GM11168 (cell line): ENCODE data around the gene AKAP8.
"Not testable (repeated sequence)": the region's sequence is repeated elsewhere in the genome, so short reads cannot be mapped to it uniquely, and the experiment has no call there.

ENCODE experiments used
- in situ Hi-C: fragments of 300-500 bp; cut with MboI; formaldehyde crosslinking; loops from one replicate; pipeline ENCODE4 v1.12.0; 2022; ENCODE audit warnings: low sequenced_read_pairs; ENCODE audit not compliant: unreplicated experiment

Gene AKAP8

DNA sequence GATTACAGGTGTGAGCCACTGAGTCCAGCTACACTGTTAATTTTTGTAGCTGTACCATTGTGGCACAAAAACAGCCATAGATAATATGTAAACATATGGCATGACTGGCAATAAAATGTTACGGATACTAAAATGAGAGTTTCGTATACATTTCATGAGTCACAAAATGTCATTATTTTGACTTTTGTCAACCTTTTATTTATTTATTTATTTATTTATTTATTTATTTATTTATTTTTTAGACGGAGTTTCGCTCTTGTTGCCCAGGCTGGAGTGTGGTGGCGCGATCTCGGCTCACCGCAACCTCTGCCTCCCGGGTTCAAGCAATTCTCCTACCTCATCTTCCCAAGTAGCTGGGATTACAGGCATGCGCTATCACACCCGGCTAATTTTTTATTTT is 38.3 kb downstream of the AKAP8 start:
- in situ Hi-C loops, result not testable (repeated sequence)

DNA sequence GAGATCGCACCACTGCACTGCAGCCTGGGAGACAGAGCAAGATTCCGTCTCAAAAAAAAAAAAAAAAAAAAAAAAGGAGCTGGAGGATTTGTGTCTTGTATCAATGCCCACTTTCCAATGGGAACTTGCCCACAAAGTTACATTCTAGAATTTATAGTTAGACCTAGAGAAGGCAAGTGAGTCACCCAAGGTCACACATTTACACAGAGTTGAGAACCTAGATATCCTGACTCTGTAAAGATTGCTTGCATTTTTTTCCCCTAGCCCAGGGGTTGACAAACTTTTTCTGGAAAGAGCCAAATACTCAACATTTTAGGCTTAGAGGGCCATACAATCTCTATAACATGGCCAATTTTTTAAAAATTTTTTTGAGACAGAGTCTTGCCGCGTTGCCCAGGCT is 39.5 kb downstream of the AKAP8 start:
- in situ Hi-C loops, result no loop called here

DNA sequence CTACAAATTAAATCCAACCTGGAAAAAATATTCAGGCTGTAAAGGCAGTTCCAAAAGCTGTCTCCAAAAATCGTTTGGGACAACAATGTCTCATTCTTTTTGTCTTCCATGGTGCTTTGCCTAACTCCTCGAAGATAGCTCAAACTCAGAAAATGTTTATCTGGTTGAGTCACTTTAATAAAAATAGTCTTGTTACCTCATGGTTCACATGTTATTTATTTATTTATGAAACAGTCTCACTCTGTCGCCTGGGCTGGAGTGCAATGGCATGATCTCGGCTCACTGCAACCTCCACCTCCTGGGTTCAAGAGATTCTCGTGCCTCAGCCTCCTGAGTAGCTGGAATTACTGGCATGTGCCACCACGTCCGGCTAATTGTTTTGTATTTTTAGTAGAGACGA is 42.4 kb downstream of the AKAP8 start:
- in situ Hi-C loops, result no loop called here

DNA sequence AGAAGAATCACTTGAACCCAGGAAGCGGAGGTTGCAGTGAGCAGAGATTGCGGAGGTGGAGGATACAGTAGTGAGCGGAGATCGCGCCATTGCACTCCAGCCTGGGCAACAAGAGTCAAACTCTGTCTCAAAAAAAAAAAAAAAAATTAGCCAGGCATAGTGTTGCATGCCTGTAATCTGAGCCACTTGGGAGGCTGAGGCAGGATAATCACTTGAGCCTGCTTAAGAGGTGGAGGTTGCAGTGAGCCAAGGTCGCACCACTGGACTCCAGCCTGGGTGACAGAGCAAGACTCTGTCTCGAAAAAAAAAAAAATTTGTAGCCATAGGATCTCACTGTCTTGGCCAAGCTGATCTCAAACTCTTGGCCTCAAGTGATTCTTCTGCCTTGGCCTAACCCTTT is 43.6 kb downstream of the AKAP8 start:
- in situ Hi-C loops, result not testable (repeated sequence)

DNA sequence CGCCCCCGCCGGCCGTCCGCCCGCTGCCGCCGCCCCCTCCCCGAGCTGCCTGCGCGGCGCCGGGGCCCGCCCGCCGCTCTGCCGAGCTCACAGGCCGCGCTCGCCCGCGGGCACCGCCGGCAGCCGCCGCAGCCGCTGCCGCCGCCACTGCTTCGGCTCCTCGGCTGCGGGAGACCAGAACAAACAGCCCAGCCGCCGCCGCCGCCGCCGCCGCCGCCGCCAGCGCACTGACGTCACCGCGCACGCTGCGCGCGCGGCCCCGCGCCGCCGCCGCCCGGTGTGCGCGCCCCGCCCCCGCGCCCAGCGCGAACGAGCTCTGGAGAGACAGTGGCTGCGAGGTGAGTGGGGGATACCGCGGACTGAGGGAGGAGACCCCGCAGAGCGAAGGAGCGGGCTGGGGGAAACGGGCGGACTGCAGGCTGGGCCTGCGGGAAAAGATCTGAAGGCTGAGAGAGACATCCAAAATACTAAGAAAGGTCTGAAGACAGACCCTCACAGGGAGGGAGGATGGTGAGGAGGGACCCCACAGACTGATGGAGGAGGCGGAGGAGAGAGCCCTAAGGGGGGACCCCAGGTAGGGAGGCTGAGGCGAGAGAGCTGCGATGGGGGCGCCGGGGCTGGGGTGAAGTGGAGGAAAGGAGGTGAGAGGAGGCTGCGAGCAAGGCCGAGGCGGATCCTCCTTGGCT is 47.1 kb downstream of the AKAP8 start, which contains the start of gene BRD4:
Gene BRD4 (minus strand): TSS at position 229 of the 686 bp plus-strand sequence. CDS start 59,440 bp downstream, outside the sequence.
- in situ Hi-C loops, result no loop called here

DNA sequence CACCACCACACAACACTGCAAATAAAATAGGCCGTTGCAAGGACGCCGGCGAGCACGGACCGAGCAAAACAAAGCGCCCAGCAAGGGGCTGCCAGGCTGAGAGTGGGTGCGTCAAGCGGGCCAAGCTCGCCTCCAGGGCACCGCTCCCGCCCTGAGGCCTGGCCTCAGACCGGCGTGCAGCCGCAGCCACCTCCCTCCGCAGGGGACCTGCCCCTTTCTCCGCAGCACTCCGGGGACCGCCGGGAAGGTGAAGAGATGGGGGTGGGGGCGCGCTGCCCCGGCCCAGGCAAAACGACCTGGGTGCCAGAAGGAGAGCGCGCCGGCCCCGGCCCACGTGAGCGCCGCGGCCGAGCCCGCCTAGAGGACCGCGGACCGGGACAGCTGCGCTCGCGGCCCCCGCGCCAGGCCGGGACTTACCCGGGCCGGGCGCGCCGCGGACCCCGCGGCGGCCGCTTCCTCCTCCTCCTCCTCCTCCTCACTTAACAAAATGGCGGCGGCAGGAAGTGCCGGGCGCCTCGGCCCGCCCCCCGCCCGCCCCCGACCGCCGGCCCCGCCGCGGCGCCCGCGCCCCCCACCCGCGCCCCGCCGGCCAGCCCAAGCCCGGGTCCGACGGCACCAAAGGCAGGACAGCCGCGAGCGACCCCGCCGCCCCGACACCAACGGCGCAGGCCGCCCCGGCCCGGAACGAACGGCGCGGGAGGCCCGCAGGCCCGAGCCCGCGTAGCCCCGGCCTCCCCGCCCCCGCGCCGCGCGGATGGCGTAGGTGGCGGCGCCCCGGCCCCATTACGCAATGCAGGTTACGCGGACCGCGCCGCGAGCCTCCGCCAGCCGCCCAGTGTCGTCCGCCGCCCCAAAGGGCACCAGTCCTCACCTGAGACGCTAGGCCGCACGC is 47.9 kb downstream of the AKAP8 start:
- in situ Hi-C loops, result no loop called here

DNA sequence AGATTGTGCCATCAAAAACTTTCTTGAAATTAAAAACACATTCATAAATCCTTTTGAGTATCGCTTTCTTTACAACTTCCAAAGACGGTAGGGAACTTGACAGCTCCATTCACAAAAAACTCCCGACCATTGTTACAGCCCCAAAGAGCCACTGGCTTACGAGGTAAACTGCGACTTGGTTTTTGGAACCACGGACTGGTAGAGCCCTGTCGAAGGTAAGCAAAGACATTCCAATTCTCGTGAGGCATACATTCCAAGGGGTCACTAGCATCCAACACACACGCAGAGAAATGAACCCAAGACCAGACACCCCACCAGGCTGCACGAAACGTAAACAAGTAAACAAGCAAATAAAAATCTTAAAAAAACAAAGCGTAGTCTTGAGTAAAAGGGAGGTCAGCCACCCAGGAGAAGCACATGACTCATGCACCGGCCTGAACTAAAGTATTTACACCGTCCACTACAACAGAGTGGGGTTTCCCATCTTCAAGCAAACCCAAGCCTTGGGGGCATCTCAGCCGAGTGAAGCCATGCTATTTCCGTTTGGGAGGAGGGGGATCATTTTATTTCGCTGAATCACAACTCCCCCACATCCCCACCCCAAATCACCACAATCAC is 48.7 kb downstream of the AKAP8 start:
- in situ Hi-C loops, result no loop called here

DNA sequence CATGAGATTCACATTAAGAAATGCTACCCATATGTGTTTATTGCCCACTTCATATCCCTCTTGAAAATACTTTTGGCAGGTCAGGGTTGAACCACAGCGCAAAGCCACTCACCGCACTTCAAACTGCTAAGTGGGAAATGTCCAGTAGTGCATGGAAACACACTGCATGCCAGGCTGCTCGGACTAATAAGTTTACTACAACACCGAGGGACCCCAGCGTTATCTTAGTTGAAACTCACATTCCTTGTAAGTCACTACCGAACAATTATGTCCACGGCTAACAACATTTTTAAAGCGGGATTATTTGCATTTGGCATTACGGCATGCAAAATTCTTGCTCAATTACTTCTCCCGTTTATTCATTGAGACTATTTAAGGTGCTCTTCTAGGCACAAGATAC is 51.3 kb downstream of the AKAP8 start:
- in situ Hi-C loops, result loop anchor here (5.0 kb wide), 1 partner anchor 36 kb away; no protein-coding TSS in a partner anchor

DNA sequence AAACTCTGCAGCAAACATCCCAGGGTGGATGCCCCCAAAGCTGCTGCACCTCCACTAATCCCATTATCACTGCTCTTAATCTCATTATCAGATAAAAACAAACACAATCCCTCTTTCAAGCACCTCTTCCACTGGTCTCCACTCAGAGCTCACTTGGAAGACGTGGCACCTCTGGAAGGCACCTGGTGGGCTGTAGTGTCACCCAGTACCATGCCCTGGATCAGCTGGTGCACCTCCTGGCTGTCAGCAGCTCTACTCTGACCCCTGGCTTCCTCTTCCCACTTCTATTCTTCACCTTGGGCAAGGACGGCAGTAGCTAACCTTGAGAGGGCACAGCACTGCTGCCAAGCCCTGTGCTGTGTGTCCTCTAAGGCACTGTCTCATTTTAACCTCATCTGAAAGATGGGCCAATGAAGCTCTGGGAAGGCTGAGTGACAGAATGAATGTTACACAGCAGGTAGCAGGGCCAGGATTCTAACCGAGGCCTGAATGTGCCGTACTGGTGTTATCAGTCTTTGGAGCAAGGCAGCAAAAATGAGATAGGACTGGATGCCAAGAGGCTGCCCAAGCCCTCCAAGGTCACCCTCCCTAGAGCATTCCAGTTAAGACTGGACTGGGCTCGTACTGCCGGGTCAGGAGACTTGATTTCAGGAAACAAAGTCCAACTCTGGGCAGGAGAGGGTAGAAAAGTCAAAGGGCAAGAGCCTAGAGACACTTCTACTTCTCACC is 54.6 kb downstream of the AKAP8 start:
- in situ Hi-C loops, result loop anchor here (5.0 kb wide), 1 partner anchor 33 kb away; no protein-coding TSS in a partner anchor

DNA sequence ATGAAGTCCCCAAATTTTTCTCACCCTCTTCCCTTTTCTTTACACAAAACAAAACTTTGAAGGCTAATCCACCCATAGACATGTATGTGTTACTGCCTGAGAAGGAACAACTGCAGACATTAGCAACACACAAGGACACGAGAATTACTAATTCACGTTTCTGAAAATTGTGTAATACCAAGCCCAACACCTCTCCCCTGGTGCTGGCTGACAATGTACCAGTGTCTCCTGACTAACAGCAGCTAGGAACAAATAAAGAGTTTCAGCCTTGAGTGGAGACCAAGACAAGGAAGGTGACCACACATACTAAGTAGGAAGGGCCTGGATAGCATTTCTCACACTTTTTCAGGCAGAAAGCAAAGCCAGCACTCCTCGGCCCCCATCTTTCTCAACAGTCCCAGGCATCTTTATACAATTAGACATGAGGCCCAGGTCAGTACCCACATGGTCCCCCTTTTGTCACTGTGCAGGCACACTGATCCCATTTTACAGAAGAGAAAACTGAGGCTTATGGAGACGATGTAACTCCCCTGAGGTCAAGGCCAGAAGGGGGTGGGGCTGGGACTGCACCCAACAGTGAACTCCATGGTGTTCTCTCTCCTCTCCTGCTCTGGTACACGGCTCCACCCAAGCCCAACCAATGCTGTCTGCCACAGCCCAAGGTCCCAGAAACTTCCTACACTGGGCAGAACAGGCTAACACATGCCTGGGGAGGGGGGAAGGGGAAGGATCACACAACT is 55.9 kb downstream of the AKAP8 start:
- in situ Hi-C loops, result no loop called here

DNA sequence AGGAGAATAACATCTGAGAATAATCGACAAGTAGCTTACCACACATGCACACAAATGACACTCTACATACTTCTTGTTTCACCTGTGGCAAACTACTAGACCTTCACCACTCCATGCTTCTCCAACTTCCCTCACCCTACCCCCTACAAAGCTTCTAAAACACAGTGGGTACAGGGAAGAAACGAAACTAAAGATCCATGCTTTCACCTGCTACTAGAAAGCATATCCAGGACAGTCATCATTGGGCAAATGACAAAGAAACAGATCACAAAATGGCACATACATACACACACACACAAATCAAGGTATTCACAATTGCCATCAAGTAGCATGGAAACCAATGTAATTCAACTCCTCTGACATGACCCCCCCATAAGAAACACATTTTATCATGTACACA is 57.8 kb downstream of the AKAP8 start:
- in situ Hi-C loops, result no loop called here

DNA sequence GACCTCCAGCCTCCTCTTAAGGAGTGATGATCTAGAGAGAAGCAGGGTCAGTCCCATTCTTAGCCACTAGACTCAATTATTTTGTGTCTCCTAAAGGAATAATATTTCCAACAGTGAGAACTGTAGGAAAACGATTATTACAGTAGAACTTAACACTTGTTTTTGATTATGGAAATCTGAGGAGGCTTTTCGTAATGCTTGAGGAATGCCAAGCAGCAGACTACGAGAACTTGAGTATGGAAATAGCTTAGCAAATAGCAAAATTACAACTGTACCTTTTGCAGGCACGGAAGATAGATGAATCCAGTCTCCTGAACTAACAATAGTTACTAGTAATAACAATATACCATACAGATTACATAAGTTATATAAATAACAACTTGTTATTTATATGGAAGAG is 59.5 kb downstream of the AKAP8 start:
- in situ Hi-C loops, result no loop called here

DNA sequence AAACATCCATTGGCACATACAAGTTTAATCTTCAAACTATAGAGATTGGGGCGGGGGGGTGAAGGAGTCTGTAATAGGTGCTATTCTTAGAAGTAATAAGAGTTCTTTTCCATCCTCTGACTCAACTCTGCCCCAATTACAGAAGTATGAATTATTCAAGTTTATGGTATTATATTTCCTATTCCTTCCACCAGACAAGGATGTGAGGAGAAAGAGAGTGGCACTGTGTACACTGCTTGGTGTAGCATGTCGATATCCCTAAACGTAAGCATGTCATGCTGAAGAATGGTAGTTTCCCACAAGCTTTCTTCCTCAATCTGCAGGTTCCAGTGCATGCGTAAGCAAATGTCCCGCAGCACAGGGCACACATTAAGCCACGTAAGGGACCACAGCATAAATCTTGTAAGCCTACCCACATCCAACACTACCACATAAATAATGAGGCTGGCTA is 61.3 kb downstream of the AKAP8 start:
- in situ Hi-C loops, result no loop called here

DNA sequence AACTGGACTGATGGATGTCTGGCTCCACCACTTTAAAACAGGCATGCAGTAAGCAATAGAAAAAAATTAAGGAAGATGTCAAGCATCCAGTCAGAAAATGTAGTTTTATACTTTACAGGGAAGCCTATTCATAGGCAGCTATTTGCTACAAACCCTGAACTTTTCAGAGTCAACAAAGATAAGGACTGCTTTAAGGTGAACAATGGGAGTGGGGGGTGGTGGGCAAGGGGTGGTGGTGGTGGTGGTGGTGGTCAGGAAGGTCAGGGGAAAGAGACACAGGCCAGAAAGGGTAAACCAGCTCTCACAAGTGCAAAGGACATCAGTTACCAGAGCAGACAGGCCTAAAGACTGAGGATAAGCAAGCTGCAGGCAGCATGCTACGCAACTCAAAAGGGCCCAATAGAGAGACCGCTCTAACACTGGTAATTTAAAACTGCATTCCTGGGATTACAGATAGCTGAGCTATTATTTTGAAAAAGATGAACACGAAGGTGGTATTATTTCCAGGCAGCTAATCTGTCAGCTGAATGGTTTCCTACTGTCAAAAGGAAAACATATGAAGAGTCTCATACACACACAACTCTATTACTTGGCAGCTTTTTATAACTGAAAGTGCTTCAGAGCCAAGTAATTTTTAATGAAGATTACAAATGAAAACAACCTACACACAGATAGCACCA is 62.1 kb downstream of the AKAP8 start:
- in situ Hi-C loops, result no loop called here

DNA sequence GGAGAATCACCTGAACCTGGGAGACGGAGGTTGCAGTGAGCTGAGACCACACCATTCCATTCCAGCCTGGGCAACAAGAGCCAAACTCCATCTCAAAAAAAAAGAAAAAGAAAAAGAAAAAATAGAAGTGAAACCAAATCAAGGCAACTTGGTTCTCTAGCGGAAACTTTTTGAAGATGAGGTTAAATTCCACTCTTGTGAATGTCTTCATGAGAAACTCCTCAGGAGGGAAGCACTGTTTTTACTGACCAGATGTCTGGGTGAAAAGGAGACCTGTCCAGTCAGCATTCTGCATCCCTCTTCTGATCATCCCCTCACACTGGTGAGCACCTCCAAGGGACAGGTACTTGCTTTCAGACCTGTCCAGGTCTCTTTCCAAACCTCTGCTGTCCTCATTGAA is 63.1 kb downstream of the AKAP8 start:
- in situ Hi-C loops, result no loop called here

DNA sequence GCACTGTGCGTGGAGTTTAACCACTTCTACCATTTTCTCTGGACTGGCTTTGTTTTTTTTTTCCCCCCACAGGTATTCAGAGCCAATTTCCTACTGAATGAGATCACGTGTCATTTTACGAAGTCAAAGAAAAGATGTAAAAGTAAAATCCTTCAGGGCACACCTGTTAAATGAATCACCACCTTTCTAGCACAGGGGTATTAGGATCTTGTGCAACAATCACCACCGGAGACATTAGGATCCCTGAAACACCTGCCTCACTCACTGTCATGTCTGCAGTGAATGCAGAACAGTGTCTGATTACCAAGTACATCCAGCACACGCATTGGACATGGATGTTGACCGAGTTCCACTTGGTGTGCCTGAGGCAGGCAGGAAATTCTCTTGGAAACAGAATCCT is 64.5 kb downstream of the AKAP8 start:
- in situ Hi-C loops, result no loop called here

DNA sequence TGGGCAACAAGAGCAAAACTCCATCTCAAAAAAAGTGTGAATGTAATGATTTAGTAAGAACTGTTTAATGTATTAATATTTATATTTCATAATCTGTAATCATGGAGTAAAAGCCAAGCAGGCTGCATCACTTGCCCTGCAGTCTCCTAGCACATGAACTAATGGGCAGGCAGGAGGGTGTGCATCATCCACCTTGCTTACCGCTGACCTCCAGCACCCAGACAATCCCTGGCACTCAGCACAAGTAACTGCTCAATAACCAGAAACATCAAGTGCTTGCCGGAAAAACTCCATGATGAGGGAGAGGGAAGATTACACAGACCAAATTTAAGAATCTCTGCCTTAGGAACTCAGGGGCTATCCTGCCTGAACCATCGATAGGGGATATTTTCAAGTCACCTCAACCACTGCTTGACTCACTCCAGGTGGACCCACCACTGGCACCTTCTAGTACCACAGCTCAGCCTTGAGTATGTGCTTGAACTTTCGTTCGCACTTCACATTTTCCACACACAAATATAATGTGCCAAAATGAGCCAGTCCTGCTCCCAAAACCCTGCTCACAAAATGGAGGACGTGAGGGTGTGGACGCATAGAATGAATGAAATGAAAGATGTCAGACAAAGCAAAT is 65.8 kb downstream of the AKAP8 start:
- in situ Hi-C loops, result no loop called here

DNA sequence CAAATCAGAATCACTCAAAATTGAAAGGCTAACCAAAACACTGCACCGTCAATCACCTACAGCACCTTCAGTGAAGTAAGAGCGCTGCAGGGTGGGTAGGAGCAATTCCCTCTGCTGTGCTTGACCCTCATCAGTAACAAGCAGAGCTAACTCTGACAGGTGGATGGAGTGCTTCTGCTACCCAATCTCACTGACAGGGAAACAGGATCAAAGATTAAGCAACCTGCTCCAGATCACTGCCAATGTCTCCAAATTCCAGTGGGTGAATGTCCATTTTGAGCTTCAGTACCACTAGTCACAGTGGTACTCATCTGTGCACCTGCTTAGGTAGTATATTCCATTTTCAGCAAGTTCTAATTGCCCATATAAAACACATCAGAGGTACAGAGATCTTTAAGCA is 72.4 kb downstream of the AKAP8 start:
- in situ Hi-C loops, result no loop called here
